Neural cell (in vitro differentiated cells): ENCODE results near the gene BMERB1. TPM values are rescaled to one million over a fixed set of nuclear protein-coding genes. Genes with fewer than 3 reads are reported as not detected.

Source experiments
- H2AFZ ChIP-seq: fragments of 200-600, 300-800 bp; sonication (generic), shearing (Covaris generic); 2 replicates; pipeline ENCODE4 v1.6.0; 2014; ENCODE audit warnings: low read depth, mild to moderate bottlenecking, antibody characterized with exemption, low read length, moderate library complexity
- H3F3A ChIP-seq: fragments of 200-600 bp; shearing (Covaris generic); 2 replicates; pipeline ENCODE4 v1.6.1; 2016; ENCODE audit warnings: mild to moderate bottlenecking, moderate library complexity, mixed read lengths, antibody characterized with exemption, low read length; ENCODE audit not compliant: insufficient read depth, poor library complexity, severe bottlenecking
- H3K27ac ChIP-seq: fragments of 200-600, 300-800 bp; sonication (generic), shearing (Covaris generic); 2 replicates; pipeline ENCODE4 v1.5.1; 2014; ENCODE audit warnings: mild to moderate bottlenecking, low read length, moderate library complexity
- H3K27me3 ChIP-seq: fragments of 300-800, 200-600 bp; sonication (generic), shearing (Covaris generic); 2 replicates; pipeline ENCODE4 v1.6.0; 2014; ENCODE audit warnings: mild to moderate bottlenecking, low read depth, low read length, moderate library complexity; ENCODE audit not compliant: insufficient read depth
- H3K36me3 ChIP-seq: fragments of 300-800, 200-600 bp; sonication (generic), shearing (Covaris generic); 2 replicates; pipeline ENCODE4 v1.5.1; 2014; ENCODE audit warnings: mild to moderate bottlenecking, antibody characterized with exemption, low read length, moderate library complexity; ENCODE audit not compliant: insufficient read depth
- H3K4me2 ChIP-seq: fragments of 300-800, 200-600 bp; sonication (generic), shearing (Covaris generic); 2 replicates; pipeline ENCODE4 v1.6.0; 2014; ENCODE audit warnings: mild to moderate bottlenecking, low read length
- H3K4me3 ChIP-seq: fragments of 300-800, 200-600 bp; sonication (generic), shearing (Covaris generic); 2 replicates; pipeline ENCODE4 v1.5.1; 2014; ENCODE audit warnings: mild to moderate bottlenecking, low read length, moderate library complexity
- H3K79me2 ChIP-seq: fragments of 200-600 bp; shearing (Covaris generic); replicated peaks from 2 replicates; pipeline ENCODE4 v1.6.0; 2014; ENCODE audit warnings: mild to moderate bottlenecking, low read length, moderate library complexity; ENCODE audit not compliant: insufficient read depth
- H3K9ac ChIP-seq: fragments of 300-800, 200-600 bp; sonication (generic), shearing (Covaris generic); 2 replicates; pipeline ENCODE4 v1.6.1; 2016; ENCODE audit warnings: mild to moderate bottlenecking, low read length, mixed read lengths
- H3K9me2 ChIP-seq: fragments of 200-600 bp; shearing (Covaris generic); 2 replicates; pipeline ENCODE4 v1.6.1; 2016; ENCODE audit warnings: mild to moderate bottlenecking, low read length, mixed read lengths; ENCODE audit not compliant: insufficient read depth
- H3K9me3 ChIP-seq: fragments of 200-600, 300-800 bp; sonication (generic), shearing (Covaris generic); 2 replicates; pipeline ENCODE4 v1.6.1; 2016; ENCODE audit warnings: mild to moderate bottlenecking, mixed run types, low read length, moderate library complexity, mixed read lengths
- H4K20me1 ChIP-seq: fragments of 200-600 bp; shearing (Covaris generic); 2 replicates; pipeline ENCODE4 v1.6.1; 2016; ENCODE audit warnings: mild to moderate bottlenecking, mixed run types; ENCODE audit not compliant: insufficient read depth
- CTCF ChIP-seq: fragments of 450-650 bp; IDR thresholded peaks from 2 replicates; pipeline ENCODE4 v1.5.1; 2014; ENCODE audit warnings: antibody characterized with exemption, mild to moderate bottlenecking, moderate library complexity; ENCODE audit not compliant: poor library complexity, severe bottlenecking
- EP300 ChIP-seq: fragments of 450-650 bp; conservative IDR thresholded peaks from 2 replicates; pipeline ENCODE4 v1.6.1; 2014; ENCODE audit warnings: antibody characterized with exemption, mild to moderate bottlenecking, moderate library complexity; ENCODE audit not compliant: poor library complexity, severe bottlenecking
- EZH2 ChIP-seq: fragments of 200-600, 300-800 bp; shearing (Covaris generic), sonication (generic); IDR thresholded peaks from 2 replicates; pipeline ENCODE4 v1.6.1; 2014; ENCODE audit warnings: antibody characterized with exemption, low read length, borderline replicate concordance, mild to moderate bottlenecking; ENCODE audit not compliant: insufficient read depth, poor library complexity, severe bottlenecking
- MXI1 ChIP-seq: fragments of 450-650 bp; conservative IDR thresholded peaks from 2 replicates; pipeline ENCODE4 v1.6.1; 2014; ENCODE audit warnings: antibody characterized with exemption, mild to moderate bottlenecking; ENCODE audit not compliant: poor library complexity, severe bottlenecking
- POLR2AphosphoS5 ChIP-seq: IDR thresholded peaks from 2 replicates; pipeline ENCODE4 v1.6.1; 2012
- RAD21 ChIP-seq: fragments of 450-650 bp; conservative IDR thresholded peaks from 2 replicates; pipeline ENCODE4 v1.6.1; 2014; ENCODE audit warnings: antibody characterized with exemption, mild to moderate bottlenecking, moderate library complexity
- REST ChIP-seq: IDR thresholded peaks from 2 replicates; pipeline ENCODE4 v1.6.1; 2012; ENCODE audit warnings: borderline replicate concordance
- SMC3 ChIP-seq: fragments of 450-650 bp; conservative IDR thresholded peaks from 2 replicates; pipeline ENCODE4 v1.6.1; 2014; ENCODE audit warnings: antibody characterized with exemption, mild to moderate bottlenecking, moderate library complexity; ENCODE audit not compliant: poor library complexity
- TAF1 ChIP-seq: IDR thresholded peaks from 2 replicates; pipeline ENCODE4 v1.6.1; 2012; ENCODE audit warnings: low read depth
- polyA plus RNA-seq: library from polyadenylated mRNA; depleted of rRNA; stranded (reverse); fragments of >200 nt; gene quantifications from 2 replicates; pipeline ENCODE4 v1.2.3, GENCODE V29; 2014

The BMERB1 gene
- polyA plus RNA-seq, 1 donor from 2014 or later, result 149 TPM

GRCh38 chr16:15593235-15593634 lies 158.8 kb downstream of the BMERB1 start:
- no peak overlapping the region for H3K4me2 ChIP-seq
- no peaks in the 10 kb centered on the region for H3F3A ChIP-seq
- H3K79me2 ChIP-seq, result no peaks in the 10 kb centered on the region
- H3K9me2 ChIP-seq, result no peaks in the 10 kb centered on the region
- H3K9ac ChIP-seq, result no peak overlapping the region
- no peak overlapping the region for H2AFZ ChIP-seq
- H3K36me3 ChIP-seq, result peaks cover 16% of the 10 kb centered on the region
- H3K4me3 ChIP-seq, result no peak overlapping the region
- H3K27ac ChIP-seq, result no peak overlapping the region
- H4K20me1 ChIP-seq, result no peaks in the 10 kb centered on the region
- H3K9me3 ChIP-seq, result no peaks in the 10 kb centered on the region
- TF ChIP-seq MXI1, result no peak
- TF ChIP-seq EP300, result no peak
- TF ChIP-seq CTCF, result no peak
- TF ChIP-seq POLR2AphosphoS5, result no peak
- no peak for TF ChIP-seq REST
- TF ChIP-seq EZH2, result no peak
- no peak for TF ChIP-seq RAD21
- H3K27me3 ChIP-seq, result no peaks in the 10 kb centered on the region

- H3K4me2 ChIP-seq, result no peak overlapping the region
- H3K27me3 ChIP-seq, result no peaks in the 10 kb centered on the region
- no peak overlapping the region for H3K9ac ChIP-seq
- no peaks in the 10 kb centered on the region for H3F3A ChIP-seq
- no peaks in the 10 kb centered on the region for H4K20me1 ChIP-seq
- no peaks in the 10 kb centered on the region for H3K79me2 ChIP-seq
- no peak overlapping the region for H2AFZ ChIP-seq
- H3K36me3 ChIP-seq, result peaks cover 16% of the 10 kb centered on the region
- H3K27ac ChIP-seq, result no peak overlapping the region
- TF ChIP-seq EP300 (no peak), MXI1 (no peak), EZH2 (no peak), POLR2AphosphoS5 (no peak), REST (no peak), RAD21 (no peak), CTCF (no peak), TAF1 (no peak), SMC3 (no peak)
- no peak overlapping the region for H3K4me3 ChIP-seq
- H3K9me2 ChIP-seq, result no peaks in the 10 kb centered on the region
- H3K9me3 ChIP-seq, result no peaks in the 10 kb centered on the region
Measured at GRCh38 chr16:15594711-15595320, 160.4 kb downstream of the BMERB1 start.
